GM12891 (cell line): ENCODE results near the gene ZMYND19.

Experiments used
- POLR2A ChIP-seq: IDR thresholded peaks from 2 replicates; pipeline ENCODE4 v1.6.1; 2011; ENCODE audit warnings: low read depth, low read length, control low read depth
- TAF1 ChIP-seq: IDR thresholded peaks from 2 replicates; pipeline ENCODE4 v1.6.1; 2011; ENCODE audit warnings: low read depth, low read length, control low read depth

DNA sequence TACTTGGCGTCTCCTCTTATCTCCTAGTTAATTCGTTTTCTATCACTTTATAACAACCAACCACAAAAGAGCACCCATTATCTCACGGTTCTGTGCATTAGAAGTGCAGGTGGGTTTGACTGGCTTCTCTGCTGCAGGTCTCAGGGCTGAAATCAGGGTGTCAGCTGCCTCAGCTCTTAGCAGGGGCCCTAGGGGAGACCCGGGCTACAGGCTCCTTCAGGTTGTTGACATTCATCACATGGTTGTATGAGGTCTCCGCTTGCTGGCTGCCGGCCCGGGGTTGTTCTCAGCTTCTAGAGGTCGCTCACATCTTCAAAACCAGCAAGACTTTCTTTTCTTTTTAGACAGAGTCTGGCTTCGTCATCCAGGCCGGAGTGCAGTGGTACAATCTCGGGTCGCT is 2.9 kb upstream of the ZMYND19 start:
- no peak for TF ChIP-seq POLR2A
- no peak for TF ChIP-seq TAF1
